ENCODE measurements around the gene LAMA2. TPM values are rescaled to one million over a fixed set of nuclear protein-coding genes. Genes with fewer than 3 reads are reported as not detected.

The LAMA2 gene
- total RNA-seq, 2 donors from 2014 or later, result 0.93 to 2.0 TPM

DNA sequence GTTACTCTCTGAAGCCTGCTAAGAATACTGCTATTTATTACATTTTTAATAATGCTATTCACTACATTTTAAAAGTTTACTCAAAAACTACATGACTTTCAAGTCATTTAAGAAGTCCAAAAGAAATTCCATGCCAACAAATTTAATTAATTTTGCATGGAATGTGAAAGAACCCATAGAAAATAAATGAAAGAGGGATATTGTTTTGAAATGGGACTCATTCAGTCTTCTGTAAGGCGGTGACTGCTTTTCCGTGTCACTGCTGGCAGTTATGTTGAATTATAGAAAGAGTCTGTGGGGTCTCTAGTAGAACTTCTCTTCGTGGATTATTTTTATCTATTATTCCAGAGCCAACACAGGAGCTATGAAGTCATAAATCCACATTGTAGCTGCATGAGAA is 211.2 kb downstream of the LAMA2 start:
- Mint-ChIP-seq H3K36me3 (no peaks in the 10 kb centered on the region), H3K9me3 (no peaks in the 10 kb centered on the region), H3K27ac (no peak overlapping the region)
- DNase-seq (ENCODE audit: low spot score in 2 of 2) (no peak), ATAC-seq (no peak)

DNA sequence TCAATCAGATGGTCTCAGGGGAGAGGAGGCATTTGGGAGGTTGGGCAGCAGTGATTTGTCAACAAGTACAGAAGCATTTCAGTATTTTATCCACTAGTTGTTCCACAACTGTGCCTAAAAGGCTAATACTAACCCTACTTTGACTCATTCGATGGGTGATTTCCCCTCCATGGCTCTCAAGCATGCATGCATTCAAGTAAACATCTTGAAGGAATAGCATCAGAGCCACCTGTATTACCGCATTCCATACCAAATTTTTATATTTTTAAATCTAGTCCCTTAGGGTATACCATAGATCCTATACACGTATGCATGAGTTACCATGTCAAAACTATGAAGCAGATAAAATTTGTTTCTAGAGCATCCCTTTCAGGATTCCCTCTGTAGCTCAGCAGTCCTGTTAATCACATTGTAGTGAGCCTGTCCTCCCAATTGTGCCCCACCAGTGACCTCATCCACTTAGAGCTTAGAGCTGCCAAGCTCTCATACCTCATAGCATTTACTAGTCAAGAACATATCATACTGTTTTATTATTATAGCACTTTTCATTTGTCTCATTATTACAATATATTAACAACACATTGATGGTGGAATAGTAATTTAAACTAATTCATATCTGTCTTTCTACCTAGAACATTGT is 213.8 kb downstream of the LAMA2 start:
- H3K9me3 Mint-ChIP-seq, result no peaks in the 10 kb centered on the region
- no peak for ATAC-seq
- no peaks in the 10 kb centered on the region for H3K36me3 Mint-ChIP-seq
- DNase-seq (ENCODE audit: low spot score in 2 of 2), result no peak
- no peak overlapping the region for H3K27ac Mint-ChIP-seq

DNA sequence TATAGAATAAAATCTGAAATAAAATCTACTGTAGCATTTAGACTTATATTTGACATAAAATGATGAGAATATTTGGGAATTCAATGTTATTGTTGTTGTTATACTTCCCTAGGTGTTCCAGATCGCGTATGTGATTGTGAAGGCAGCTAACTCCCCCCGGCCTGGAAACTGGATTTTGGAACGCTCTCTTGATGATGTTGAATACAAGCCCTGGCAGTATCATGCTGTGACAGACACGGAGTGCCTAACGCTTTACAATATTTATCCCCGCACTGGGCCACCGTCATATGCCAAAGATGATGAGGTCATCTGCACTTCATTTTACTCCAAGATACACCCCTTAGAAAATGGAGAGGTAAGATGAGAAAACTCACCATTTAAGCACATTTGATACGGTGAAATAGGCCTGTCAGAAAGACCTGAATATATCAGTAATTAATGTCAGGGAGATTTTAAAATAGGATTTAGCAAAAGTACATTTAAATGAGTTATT is 215.2 kb downstream of the LAMA2 start:
- Mint-ChIP-seq H3K27ac (no peak overlapping the region), H3K9me3 (no peaks in the 10 kb centered on the region), H3K36me3 (no peaks in the 10 kb centered on the region)
- DNase-seq (ENCODE audit: low spot score in 2 of 2) (no peak), ATAC-seq (no peak)

DNA sequence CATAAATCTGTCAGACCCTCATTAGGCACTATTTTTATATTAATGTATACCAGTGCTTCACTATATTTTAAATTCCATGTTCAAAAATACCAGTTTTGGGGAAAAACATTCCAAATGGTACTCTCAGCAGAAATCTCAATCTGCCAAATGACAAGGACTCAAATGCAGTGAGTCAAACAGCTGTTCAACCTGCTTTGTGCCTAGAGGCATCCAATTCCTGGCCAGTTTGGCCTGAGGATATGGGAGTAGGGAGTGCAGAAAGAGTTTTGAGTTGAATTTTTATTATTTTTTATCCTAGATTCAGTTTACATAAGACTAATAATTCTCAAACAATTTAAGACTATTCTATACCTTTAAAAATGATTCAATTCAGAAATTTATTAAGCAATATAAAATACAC is 216.8 kb downstream of the LAMA2 start:
- ATAC-seq, result no peak
- Mint-ChIP-seq H3K27ac (no peak overlapping the region), H3K9me3 (no peaks in the 10 kb centered on the region), H3K36me3 (no peaks in the 10 kb centered on the region)
- DNase-seq (ENCODE audit: low spot score in 2 of 2), result no peak

DNA sequence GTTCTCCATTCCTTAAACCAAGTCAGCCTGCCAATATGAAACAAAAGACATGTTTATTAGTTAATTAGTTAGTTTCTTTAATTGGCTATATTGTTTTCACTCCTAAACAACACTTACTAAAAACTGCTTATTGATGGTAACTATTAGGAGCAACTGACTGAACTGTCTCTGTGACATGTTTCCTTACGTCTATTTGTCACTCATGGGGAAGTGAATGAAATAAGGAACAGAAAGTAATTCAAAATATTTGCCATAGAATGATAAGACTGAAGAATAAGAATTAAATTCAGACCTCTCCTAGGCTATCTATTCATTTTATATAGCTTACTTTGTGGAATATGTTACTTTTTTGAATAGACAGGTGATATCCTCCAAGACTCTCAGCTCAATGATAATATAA is 217.2 kb downstream of the LAMA2 start:
- Mint-ChIP-seq H3K9me3 (no peaks in the 10 kb centered on the region), H3K27ac (no peak overlapping the region), H3K36me3 (no peaks in the 10 kb centered on the region)
- DNase-seq (ENCODE audit: low spot score in 2 of 2) (no peak), ATAC-seq (no peak)

DNA sequence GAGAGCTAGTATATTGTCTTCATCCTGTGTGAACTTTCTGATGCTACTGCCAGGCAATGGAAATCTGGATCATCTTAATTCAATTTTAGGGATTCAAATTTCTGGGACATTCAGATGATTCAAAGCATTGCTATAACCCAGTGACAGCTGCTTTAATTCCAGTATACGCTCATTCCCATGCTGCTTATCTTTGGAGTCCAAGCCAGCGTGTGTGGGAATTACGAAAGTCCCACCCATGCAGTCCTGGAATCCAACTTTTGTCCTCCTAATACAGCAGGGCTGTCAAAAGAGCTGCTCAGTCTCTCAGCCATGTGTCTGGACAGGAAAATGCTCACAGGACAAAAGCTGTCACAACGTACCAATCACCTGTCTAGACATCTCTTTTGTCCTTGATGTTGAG is 219.8 kb downstream of the LAMA2 start:
- ATAC-seq (no peak), DNase-seq (ENCODE audit: low spot score in 2 of 2) (no peak)
- Mint-ChIP-seq H3K9me3 (no peaks in the 10 kb centered on the region), H3K27ac (no peak overlapping the region), H3K36me3 (no peaks in the 10 kb centered on the region)

DNA sequence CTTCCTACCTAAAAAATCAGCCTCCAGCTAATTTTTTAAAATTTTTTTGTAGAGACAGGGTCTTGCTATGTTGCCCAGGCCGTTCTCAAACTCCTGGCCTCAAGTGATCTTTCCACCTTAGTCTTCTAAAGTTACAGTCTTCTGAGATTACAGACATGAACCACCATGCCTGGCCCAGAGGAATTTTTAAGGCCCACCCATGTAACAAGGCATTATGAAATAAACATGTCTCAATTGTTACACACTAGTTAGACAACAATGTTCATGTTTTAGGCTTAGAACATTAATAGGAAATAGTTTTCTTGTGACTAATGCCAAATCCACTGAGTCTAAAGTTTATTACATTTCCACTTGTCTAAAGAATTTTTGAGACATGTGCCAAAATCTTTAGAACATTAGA is 221.2 kb downstream of the LAMA2 start:
- ATAC-seq, result no peak
- H3K27ac Mint-ChIP-seq, result no peak overlapping the region
- H3K36me3 Mint-ChIP-seq, result no peaks in the 10 kb centered on the region
- no peak for DNase-seq (ENCODE audit: low spot score in 2 of 2)
- H3K9me3 Mint-ChIP-seq, result no peaks in the 10 kb centered on the region

DNA sequence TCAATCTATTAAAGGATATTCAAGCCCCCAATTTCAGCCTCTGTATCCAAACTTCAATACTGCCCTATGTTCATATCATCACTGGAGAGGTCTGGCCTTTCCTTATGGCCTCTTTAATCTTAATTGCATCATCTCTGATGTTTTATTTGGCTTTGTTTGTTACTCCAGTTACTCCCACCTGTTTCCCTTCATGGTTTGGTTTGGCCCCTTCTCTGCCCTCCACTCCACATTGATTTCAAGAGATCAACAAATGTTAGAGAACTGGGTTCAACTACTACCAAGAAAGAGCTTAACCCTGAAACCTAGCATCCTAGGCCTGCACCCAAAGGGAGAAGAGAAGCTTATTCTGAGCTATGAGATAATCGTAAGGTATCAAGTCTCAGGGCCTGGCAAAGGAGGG is 221.6 kb downstream of the LAMA2 start:
- H3K36me3 Mint-ChIP-seq, result no peaks in the 10 kb centered on the region
- no peak for DNase-seq (ENCODE audit: low spot score in 2 of 2)
- H3K9me3 Mint-ChIP-seq, result no peaks in the 10 kb centered on the region
- no peak for ATAC-seq
- no peak overlapping the region for H3K27ac Mint-ChIP-seq

DNA sequence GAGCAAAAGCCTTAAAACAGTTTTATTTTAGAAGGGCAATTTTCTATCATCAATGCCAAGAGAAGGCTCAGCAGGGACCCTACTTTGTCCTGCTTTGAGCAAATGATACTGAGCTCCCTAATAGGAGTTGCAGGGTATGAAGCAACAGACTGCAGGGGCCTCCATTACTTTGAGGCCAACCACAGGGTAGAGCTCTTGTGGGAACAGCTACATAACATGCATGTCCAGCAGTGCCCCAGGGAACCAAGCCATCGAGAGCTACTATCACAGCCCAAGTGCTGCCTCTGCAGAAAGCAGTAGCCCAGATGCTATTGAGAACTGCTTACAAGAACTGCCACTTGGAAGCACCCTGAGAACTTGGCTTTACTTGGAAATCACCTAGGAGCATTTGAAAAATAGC is 222.1 kb downstream of the LAMA2 start:
- no peak overlapping the region for H3K27ac Mint-ChIP-seq
- DNase-seq (ENCODE audit: low spot score in 2 of 2), result no peak
- no peaks in the 10 kb centered on the region for H3K9me3 Mint-ChIP-seq
- H3K36me3 Mint-ChIP-seq, result no peaks in the 10 kb centered on the region
- no peak for ATAC-seq

DNA sequence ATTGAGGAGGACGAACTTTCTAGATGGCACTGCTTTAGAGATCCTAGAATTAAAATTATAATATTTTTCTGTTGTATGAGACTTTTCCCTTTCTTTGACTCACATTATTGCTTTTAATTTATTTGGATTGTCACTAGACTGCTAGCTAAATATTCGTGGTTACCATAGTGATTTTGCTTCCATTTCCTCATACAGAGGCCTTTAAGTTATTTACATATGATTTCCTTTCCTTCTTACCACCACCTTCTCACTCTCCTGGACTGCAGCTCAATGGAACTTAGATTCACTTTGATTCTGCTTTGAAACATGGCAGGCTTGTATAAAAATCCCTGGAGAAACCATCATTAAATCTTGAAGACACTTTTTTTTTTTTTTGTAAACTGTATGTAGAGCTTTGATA is 222.9 kb downstream of the LAMA2 start:
- H3K36me3 Mint-ChIP-seq, result no peaks in the 10 kb centered on the region
- no peak overlapping the region for H3K27ac Mint-ChIP-seq
- DNase-seq (ENCODE audit: low spot score in 2 of 2) (no peak), ATAC-seq (no peak)
- no peaks in the 10 kb centered on the region for H3K9me3 Mint-ChIP-seq

DNA sequence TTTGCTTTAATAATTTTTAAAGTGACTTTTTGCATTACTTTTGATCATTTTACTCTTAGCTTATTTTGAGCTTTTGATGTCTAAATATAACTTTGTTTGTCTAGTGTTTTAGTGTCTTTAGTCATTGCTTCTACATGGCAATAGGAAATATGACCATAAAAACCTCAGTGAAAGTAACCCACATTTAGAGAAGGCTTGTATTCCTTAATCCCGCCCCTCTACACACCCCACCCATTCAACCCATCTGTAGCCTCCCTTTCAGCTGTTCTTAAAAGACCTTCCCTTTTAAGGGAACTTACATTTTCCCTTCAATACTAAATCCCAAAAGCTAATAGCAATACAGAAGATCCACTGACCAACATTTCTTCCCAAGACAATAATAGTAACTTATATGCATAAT is 225.4 kb downstream of the LAMA2 start:
- Mint-ChIP-seq H3K27ac (no peak overlapping the region), H3K9me3 (no peaks in the 10 kb centered on the region), H3K36me3 (no peaks in the 10 kb centered on the region)
- DNase-seq (ENCODE audit: low spot score in 2 of 2) (no peak), ATAC-seq (no peak)

DNA sequence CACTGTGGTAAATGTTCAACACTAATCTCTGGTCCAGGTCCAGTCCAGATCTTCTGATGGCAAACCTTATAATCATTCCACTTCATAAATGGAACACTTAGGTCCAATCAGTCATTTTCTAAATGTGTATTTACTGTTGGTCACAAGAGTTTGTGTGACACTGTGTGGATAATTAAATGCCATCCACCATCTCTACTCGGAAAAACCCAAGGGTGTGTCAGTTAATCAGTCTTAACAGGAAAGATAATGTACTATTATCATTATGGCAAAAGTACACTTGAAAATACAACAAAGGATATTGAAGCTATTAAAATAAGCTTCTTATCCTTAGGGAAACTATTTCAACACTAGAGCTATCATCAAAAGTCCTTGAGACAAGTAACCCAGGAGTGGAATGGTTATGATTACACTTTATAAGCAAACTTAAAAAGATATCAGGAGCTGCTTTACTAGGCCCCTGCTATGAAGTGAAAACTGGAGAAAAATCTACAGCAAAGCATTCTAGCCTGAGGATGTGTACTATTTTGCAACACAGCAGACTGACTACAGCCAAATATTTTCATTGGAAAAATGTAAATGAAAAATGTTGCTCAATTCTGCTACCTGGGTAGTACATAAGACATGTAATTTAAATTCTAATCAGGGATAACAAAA is 227.9 kb downstream of the LAMA2 start:
- no peak overlapping the region for H3K27ac Mint-ChIP-seq
- no peak for ATAC-seq
- DNase-seq (ENCODE audit: low spot score in 2 of 2), result no peak
- no peaks in the 10 kb centered on the region for H3K9me3 Mint-ChIP-seq
- H3K36me3 Mint-ChIP-seq, result no peaks in the 10 kb centered on the region

DNA sequence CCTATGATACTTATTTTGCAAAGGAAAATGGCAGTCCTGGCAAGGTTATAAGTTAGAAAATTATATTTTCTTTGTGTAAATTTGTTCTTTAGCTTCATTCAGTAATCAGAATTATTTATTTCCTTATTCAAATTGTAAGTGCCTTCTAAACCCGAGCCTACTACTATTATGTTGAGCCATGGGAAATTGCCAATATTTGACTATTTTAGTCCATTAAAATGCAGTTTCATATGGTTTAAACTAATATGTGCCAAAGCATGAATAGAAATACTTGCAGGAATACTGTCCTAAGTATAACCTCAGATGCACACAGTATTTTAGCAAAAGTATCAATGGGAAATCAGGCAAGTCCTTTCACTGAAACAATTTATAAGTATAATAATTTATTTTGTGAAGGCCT is 228.4 kb downstream of the LAMA2 start:
- no peaks in the 10 kb centered on the region for H3K36me3 Mint-ChIP-seq
- no peak for ATAC-seq
- H3K9me3 Mint-ChIP-seq, result no peaks in the 10 kb centered on the region
- DNase-seq (ENCODE audit: low spot score in 2 of 2), result no peak
- H3K27ac Mint-ChIP-seq, result no peak overlapping the region

DNA sequence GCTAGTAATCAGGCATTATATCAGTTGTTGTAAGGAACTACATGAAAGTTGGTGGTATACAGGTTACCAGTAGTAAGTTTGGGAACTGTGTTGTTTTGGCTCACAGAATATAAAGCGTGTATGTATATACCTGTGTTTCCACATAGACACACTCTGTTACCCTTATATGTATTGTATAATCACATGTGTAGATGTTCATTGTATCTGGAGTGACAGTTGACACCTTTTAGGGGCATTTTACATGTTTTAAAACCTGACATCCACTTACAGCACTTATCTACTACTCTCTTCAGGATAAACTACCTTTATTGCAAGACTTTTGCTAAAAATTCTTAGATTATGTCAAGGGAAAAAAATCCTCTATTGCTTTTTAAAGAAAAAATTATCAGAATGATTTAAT is 228.9 kb downstream of the LAMA2 start:
- DNase-seq (ENCODE audit: low spot score in 2 of 2), result no peak
- no peak for ATAC-seq
- H3K27ac Mint-ChIP-seq, result no peak overlapping the region
- no peaks in the 10 kb centered on the region for H3K9me3 Mint-ChIP-seq
- H3K36me3 Mint-ChIP-seq, result no peaks in the 10 kb centered on the region

DNA sequence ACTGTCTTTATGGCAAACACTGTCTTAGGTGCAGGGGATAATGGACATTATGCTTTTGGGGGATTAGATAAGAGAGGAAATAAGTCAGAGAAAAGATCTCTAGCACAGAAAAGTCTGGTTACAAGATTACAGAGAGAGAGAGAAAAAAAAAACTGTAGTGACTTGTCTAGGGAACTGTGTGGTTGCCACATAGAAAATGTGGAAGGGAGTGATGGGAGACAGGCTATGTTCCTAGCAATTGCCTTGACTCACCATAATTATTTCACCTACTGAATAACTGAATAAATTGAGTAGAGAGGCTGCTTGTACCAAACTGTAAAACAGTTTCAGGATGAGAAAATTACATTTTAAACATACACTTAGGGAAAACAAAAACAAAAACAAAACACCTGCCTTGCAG is 229.7 kb downstream of the LAMA2 start:
- no peak overlapping the region for H3K27ac Mint-ChIP-seq
- ATAC-seq (no peak), DNase-seq (ENCODE audit: low spot score in 2 of 2) (no peak)
- no peaks in the 10 kb centered on the region for H3K36me3 Mint-ChIP-seq
- no peaks in the 10 kb centered on the region for H3K9me3 Mint-ChIP-seq

DNA sequence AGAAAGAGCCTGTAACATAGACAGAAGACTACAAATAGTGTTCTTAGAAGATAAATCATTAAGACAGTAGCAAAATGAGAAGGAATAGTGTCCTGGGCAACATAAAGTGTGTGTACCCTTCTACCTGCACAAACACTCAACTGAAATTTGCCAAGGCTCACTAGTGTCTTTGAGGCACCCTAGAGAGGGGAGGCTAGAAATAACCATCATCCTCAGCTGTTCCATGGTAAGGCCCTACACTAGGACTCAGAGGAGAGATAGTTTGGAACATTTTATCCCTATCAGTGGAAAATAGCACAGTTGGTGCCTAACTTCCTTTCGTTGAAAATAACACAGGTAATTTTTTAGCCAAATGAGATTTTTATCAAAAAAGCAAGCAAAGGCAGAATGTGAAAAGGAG is 230.7 kb downstream of the LAMA2 start:
- ATAC-seq (no peak), DNase-seq (ENCODE audit: low spot score in 2 of 2) (no peak)
- no peak overlapping the region for H3K27ac Mint-ChIP-seq
- H3K36me3 Mint-ChIP-seq, result no peaks in the 10 kb centered on the region
- H3K9me3 Mint-ChIP-seq, result no peaks in the 10 kb centered on the region

DNA sequence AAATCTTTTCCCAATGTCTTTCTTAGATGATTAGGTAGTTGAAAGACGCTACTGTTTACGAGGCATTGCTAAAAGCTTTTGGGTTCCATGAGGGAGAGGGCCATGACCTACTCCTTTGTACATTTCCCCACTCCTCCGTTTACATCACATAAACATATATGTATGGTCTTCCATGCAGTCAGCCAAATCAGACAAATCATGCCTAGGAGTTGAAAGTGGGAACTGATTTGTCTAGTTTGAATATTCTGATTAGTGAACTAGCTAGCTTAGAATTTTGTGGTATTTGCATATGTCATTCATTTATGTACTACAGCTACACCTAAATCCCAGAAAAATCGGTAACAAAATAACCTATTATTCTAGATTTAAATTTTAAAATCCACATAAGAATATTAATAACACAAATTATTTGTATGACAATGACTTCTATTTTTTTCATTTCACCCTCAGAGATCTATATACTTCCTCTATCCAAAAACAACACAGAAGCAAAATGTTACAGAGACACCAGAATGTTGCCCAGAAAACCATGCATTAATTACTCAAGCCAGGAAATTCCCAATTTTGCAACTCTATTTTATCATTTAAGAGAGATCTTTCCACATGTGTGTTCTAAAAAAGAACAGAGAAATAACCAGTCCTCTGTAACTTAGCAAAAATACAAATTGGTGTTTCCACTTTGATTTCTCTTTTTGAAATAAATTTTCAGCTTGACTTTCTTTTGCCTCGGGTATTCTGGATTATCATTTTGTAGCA is 231.9 kb downstream of the LAMA2 start:
- no peak for DNase-seq (ENCODE audit: low spot score in 2 of 2)
- Mint-ChIP-seq H3K36me3 (no peaks in the 10 kb centered on the region), H3K27ac (no peak overlapping the region), H3K9me3 (no peaks in the 10 kb centered on the region)
- no peak for ATAC-seq

DNA sequence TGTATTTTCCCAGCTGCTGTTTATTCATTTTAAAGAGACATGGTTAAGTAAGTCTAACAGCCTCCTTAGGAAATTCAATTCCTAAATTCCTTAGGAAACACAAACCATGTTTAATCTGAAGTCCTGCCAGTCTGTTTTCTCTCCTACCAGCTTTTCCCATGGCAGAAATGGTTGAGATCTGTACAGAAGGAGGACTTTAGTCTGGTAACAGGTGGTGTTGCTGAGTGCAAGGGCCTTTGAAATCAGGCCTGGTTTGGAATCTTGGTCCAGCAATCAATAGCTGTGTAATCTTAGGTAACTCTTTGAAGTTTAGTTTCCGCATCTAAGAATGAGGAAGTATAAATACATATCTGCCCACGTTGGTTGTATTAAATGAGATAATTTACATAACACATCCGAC is 232.5 kb downstream of the LAMA2 start:
- Mint-ChIP-seq H3K27ac (no peak overlapping the region), H3K9me3 (no peaks in the 10 kb centered on the region), H3K36me3 (no peaks in the 10 kb centered on the region)
- ATAC-seq, result no peak
- DNase-seq (ENCODE audit: low spot score in 2 of 2), result no peak
